ENCODE results near the gene UXS1.

DNA sequence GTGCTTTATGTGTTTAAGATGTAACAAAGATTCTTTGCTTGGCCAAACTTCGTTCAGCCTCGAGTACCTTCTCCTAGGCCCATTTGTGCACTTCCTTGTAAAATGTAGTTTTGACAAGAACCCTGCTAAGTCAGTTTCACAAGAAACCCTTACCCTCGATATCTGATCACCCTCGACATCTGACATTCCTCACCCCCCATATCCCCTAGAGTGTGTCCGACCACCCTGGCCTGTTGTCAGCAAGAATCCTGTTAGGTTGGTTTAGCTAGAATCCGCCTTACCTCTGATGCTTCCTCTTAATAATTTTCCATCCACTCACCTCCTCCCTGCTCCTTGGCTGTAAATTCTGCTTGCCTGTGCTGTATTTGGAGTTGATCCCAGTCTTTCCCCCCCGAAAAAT, 85.3 kb downstream of the UXS1 start:
- TF ChIP-seq EZH2 (IDR thresholded peaks at IDR 0.05; ENCODE audit: insufficient read depth, poor library complexity, severe bottlenecking) (no peak), EZH2phosphoT487 (IDR thresholded peaks at IDR 0.05; ENCODE audit: insufficient read depth, low read depth) (no peak)

All from GM23248 (cell line).